GM19468 (cell line): Measurements from ENCODE around the gene GLB1L2.
"Not testable (repeated sequence)": the region's sequence is repeated elsewhere in the genome, so short reads cannot be mapped to it uniquely, and the experiment has no call there.

ENCODE experiments used
- ATAC-seq: cut with Tn5 transposase; IDR thresholded peaks from one replicate; pipeline ENCODE4 v1.9.1; 2021; ENCODE audit warnings: mild to moderate bottlenecking, moderate library complexity, moderate number of reproducible peaks; ENCODE audit not compliant: unreplicated experiment; ENCODE audit errors: extremely low read depth

Gene GLB1L2

GRCh38 chr11:134321373-134321772, 10.4 kb upstream of the GLB1L2 start:
- ATAC-seq = not testable (repeated sequence)

GRCh38 chr11:134322553-134322952, 9.2 kb upstream of the GLB1L2 start:
- ATAC-seq = no peak

GRCh38 chr11:134328433-134328832, 3.4 kb upstream of the GLB1L2 start:
- no peak for ATAC-seq

GRCh38 chr11:134330611-134331353, 1.0 kb upstream of the GLB1L2 start:
- ATAC-seq = no peak

GRCh38 chr11:134332189-134332631, 422 bp downstream of the GLB1L2 start:
- ATAC-seq = no peak

- ATAC-seq = no peak
These were observed 994 bp downstream of the GLB1L2 start for GRCh38 chr11:134332782-134333181.

GRCh38 chr11:134333312-134333711, 1.5 kb downstream of the GLB1L2 start:
- no peak for ATAC-seq

- ATAC-seq = no peak
These were observed 2.2 kb downstream of the GLB1L2 start for GRCh38 chr11:134333946-134334345.

GRCh38 chr11:134334796-134335571, 3.2 kb downstream of the GLB1L2 start:
- no peak for ATAC-seq

- no peak for ATAC-seq
These were observed 5.3 kb downstream of the GLB1L2 start for GRCh38 chr11:134337051-134337450.

GRCh38 chr11:134338068-134338467, 6.3 kb downstream of the GLB1L2 start:
- no peak for ATAC-seq

GRCh38 chr11:134338654-134339053, 6.9 kb downstream of the GLB1L2 start:
- no peak for ATAC-seq

GRCh38 chr11:134339756-134340155, 8.0 kb downstream of the GLB1L2 start:
- ATAC-seq = no peak

GRCh38 chr11:134340354-134340964, 8.7 kb downstream of the GLB1L2 start:
- ATAC-seq = no peak

- ATAC-seq = no peak
These were observed 10.2 kb downstream of the GLB1L2 start for GRCh38 chr11:134341805-134342571.

GRCh38 chr11:134342572-134343340, 11.0 kb downstream of the GLB1L2 start:
- no peak for ATAC-seq

- no peak for ATAC-seq
These were observed 11.9 kb downstream of the GLB1L2 start for GRCh38 chr11:134343646-134344045.

- not testable (repeated sequence) for ATAC-seq
These were observed 12.9 kb downstream of the GLB1L2 start for GRCh38 chr11:134344497-134345236.

- ATAC-seq = no peak
These were observed 13.4 kb downstream of the GLB1L2 start for GRCh38 chr11:134345237-134345550.
